ENCODE data around the gene F10.

- TF ChIP-seq CTCF (IDR thresholded peaks at IDR 0.05; ENCODE audit: poor library complexity, severe bottlenecking) (no peak), EP300 (conservative IDR thresholded peaks at IDR 0.05; ENCODE audit: poor library complexity, severe bottlenecking) (no peak), MXI1 (conservative IDR thresholded peaks at IDR 0.05; ENCODE audit: poor library complexity, severe bottlenecking) (no peak), EZH2 (IDR thresholded peaks at IDR 0.05; ENCODE audit: borderline replicate concordance, insufficient read depth, low read length, poor library complexity, severe bottlenecking) (no peak)
Measured at GRCh38 chr13:113105032-113105920, 17.3 kb upstream of the F10 start, which contains the start of gene F7.

Measured in neural cell (in vitro differentiated cells).